ENCODE results near the gene CHRNB1. TPM values are rescaled to one million over a fixed set of nuclear protein-coding genes. Genes with fewer than 3 reads are reported as not detected.
A peak's percentile ranks its signal among the peaks of the same experiment; 100 is the strongest.

CHRNB1 gene
- total and polyA plus RNA-seq, 2 of the 8 experiments (the other 6 are each of a cell fraction or from before 2014, with no cell fraction given) = 14.1 to 28.2 TPM

- TF ChIP-seq RNF2 (IDR thresholded peaks at IDR 0.05; ENCODE audit: borderline replicate concordance, low read depth, low read length, missing control alignments, poor library complexity, severe bottlenecking) (no peak), HDAC2 (IDR thresholded peaks at IDR 0.05; ENCODE audit: borderline replicate concordance in 1 of 2, low read depth in 2 of 2, low read length in 2 of 2) (no peak), MAX (IDR thresholded peaks at IDR 0.05) (no peak), GTF2F1 (IDR thresholded peaks at IDR 0.05; ENCODE audit: borderline replicate concordance, low read depth, low read length) (no peak), KDM1A (IDR thresholded peaks at IDR 0.05; ENCODE audit: borderline replicate concordance, low read length) (no peak), SIX5 (IDR thresholded peaks at IDR 0.05; ENCODE audit: low read depth, low read length) (no peak), SP2 (IDR thresholded peaks at IDR 0.05; ENCODE audit: low read length) (no peak), RXRA (IDR thresholded peaks at IDR 0.05; ENCODE audit: insufficient read depth, low read depth, low read length) (no peak), RFX5 (IDR thresholded peaks at IDR 0.05; ENCODE audit: borderline replicate concordance, low read depth, low read length) (no peak), CTBP2 (IDR thresholded peaks at IDR 0.05; ENCODE audit: borderline replicate concordance, insufficient read depth, insufficient read length, low read length) (no peak), EGR1 (IDR thresholded peaks at IDR 0.05; ENCODE audit: borderline replicate concordance, low read depth, low read length) (no peak), POU5F1 (IDR thresholded peaks at IDR 0.05; ENCODE audit: low read depth, low read length) (no peak), SIN3A (conservative IDR thresholded peaks at IDR 0.05 in 1 of 2, IDR thresholded peaks at IDR 0.05 in 1 of 2; ENCODE audit: low read depth in 1 of 2, low read length in 2 of 2) (peak; percentile 28 to 50; a peak in 3 of 4 replicates), SAP30 (IDR thresholded peaks at IDR 0.05; ENCODE audit: insufficient read depth, insufficient replicate concordance, low read length) (no peak), EP300 (IDR thresholded peaks at IDR 0.05; ENCODE audit: borderline replicate concordance in 1 of 2, low read depth in 2 of 2, low read length in 2 of 2) (peak in 1 of 2 experiments; percentile 30; a peak in 1 of 3 replicates), MAFK (IDR thresholded peaks at IDR 0.05; ENCODE audit: low read depth, low read length) (no peak), SUZ12 (IDR thresholded peaks at IDR 0.05; ENCODE audit: low read length) (no peak), CEBPB (IDR thresholded peaks at IDR 0.05; ENCODE audit: low read depth, low read length) (no peak), PHF8 (conservative IDR thresholded peaks at IDR 0.05; ENCODE audit: low read depth, low read length) (no peak), BRCA1 (IDR thresholded peaks at IDR 0.05; ENCODE audit: low read depth, low read length) (no peak), CBX8 (IDR thresholded peaks at IDR 0.05; ENCODE audit: borderline replicate concordance, low read depth, low read length) (no peak), YY1 (IDR thresholded peaks at IDR 0.05; ENCODE audit: low read depth, low read length) (peak; percentile 56; the same call in 1 of the 2 replicates)
Measured at GRCh38 chr17:7437950-7438614, 6.8 kb upstream of the CHRNB1 start (continued).
